GM12874 (cell line): ENCODE results near the gene SUPT3H.

Source experiments
- CTCF ChIP-seq: IDR thresholded peaks from 2 replicates; pipeline ENCODE4 v1.5.1; 2011; ENCODE audit warnings: low read depth, mild to moderate bottlenecking, control low read depth, low read length, moderate library complexity; ENCODE audit not compliant: insufficient read depth

Gene SUPT3H

GRCh38 chr6:45105170-45105820 is 272.4 kb downstream of the SUPT3H start:
- no peak for TF ChIP-seq CTCF

GRCh38 chr6:45104429-45104828 is 273.3 kb downstream of the SUPT3H start:
- no peak for TF ChIP-seq CTCF

DNA sequence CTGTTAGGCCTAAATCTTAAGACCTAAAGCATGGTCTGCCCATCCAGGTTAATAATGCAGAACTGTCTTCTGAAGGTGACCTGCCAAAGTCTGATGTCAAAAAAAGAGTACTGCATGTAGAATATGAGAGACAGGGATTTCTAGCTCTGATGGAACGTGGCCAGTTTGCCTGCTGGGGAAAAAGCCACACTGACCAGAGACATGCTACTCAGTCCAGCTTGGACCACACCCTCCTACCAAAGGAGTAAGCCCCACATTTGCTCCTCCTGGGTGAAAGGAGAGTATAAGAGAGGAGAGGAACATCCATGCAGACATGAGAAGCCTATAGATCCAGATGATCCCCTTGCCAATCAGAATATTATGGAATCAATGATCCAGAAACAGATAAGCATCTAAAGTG is 279.5 kb downstream of the SUPT3H start:
- no peak for TF ChIP-seq CTCF

GRCh38 chr6:45094831-45095230 is 282.9 kb downstream of the SUPT3H start:
- TF ChIP-seq CTCF, result no peak

GRCh38 chr6:45092135-45092534 is 285.6 kb downstream of the SUPT3H start:
- TF ChIP-seq CTCF, result no peak

DNA sequence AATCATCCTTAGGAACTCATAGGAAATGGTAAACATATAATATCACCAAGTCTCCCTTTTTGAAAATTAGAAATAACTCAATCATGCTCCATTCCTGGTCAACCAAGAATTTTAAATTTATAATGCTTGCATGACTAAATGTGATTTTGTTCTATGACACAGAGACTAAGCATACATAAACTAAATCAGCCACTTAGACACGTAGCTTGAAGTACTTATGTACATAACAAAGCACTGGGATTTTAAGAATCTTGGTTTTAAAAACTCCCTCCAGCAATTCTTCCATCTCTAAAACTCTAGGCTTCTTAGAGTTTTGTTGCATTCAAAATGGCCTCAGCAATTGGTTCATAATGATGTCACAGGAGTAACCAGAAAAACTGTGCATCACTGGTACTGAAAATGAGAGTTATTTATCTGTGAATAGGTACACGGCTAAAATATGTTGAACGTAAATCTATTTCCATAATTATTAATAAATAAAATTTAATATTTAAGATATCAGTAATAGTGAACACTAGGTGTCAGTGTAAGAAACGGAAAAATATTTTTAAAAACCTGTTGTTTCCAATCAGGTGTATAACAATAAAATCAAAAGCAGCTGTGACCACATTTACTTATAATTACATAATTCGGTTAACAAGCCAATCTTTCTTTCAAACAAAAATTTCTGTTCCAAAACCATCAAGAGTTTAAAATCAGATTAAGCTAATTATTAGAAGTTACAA is 291.2 kb downstream of the SUPT3H start:
- no peak for TF ChIP-seq CTCF

DNA sequence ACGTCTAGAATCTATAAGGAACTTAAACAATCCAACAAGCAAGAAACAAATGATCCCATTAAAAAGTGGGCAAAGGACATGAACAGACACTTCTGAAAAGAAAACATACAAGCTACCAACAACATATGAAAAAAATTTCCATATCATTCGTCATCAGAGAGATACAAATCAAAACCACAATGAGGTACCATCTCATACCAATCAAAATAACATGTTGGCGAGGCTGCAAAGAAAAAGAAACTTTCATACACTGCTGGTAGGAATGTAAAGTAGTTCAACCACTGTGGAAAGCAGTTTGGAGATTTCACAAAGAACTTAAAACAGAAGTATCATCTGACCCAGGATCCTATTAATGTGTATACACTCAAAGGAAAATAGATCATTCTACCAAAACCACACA is 293.5 kb downstream of the SUPT3H start:
- no peak for TF ChIP-seq CTCF
